Right lobe of liver (tissue), 4 donors: Measurements from ENCODE around the gene ENTPD8.

ENCODE experiments used
- POLR2A ChIP-seq: fragments of 450-650 bp; IDR thresholded peaks from one replicate; pipeline ENCODE4 v1.6.1; 2017; ENCODE audit warnings: antibody characterized with exemption, mild to moderate bottlenecking
- TF ChIP-seq, protein P1 (sequence below), 4 donors: fragments of 200-600 bp in 3 of 4; fragments of 450-650 bp in 1 of 4; IDR thresholded peaks; one replicate each; pipeline versions ENCODE4 v1.5.1 to v1.8.0; 2016 to 2022; ENCODE audit warnings: antibody characterized with exemption in 4 of 4, mild to moderate bottlenecking in 2 of 4
- donor health status: DM: no; HTN: no; CAD: no.
- donor health status: DM: no; HTN: no; CAD: no.
- donor health status: DM: no; HTN: yes; CAD: no.

DNA sequence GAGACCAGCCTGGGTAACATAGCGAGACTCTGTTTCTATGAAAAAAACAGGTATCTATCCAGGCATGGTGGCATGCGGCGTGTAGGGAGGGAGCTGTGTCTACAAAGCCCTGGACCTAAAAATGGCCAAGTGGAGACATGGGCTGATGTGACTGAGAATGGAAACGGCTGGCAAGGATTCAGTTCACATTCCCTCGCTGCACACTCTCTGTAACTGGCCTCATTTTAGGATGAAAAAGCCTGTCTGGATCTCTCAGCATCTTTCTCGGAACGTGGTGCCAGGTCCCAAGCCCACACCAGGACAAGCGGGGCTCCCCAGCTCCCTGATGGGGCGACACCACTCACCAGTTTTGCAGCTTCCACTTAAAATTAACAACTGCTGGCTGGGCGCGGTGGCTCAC is 31.6 kb downstream of the ENTPD8 start:
- TF ChIP-seq, protein P1, sequence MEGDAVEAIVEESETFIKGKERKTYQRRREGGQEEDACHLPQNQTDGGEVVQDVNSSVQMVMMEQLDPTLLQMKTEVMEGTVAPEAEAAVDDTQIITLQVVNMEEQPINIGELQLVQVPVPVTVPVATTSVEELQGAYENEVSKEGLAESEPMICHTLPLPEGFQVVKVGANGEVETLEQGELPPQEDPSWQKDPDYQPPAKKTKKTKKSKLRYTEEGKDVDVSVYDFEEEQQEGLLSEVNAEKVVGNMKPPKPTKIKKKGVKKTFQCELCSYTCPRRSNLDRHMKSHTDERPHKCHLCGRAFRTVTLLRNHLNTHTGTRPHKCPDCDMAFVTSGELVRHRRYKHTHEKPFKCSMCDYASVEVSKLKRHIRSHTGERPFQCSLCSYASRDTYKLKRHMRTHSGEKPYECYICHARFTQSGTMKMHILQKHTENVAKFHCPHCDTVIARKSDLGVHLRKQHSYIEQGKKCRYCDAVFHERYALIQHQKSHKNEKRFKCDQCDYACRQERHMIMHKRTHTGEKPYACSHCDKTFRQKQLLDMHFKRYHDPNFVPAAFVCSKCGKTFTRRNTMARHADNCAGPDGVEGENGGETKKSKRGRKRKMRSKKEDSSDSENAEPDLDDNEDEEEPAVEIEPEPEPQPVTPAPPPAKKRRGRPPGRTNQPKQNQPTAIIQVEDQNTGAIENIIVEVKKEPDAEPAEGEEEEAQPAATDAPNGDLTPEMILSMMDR (IDR thresholded peaks at IDR 0.05): no peak
- no peak for TF ChIP-seq POLR2A
